SKM-1 (cell line): ENCODE data around the gene PODNL1.

ENCODE experiments used
- DNase-seq: peaks from one replicate; lab custom pipeline; 2025; ENCODE audit not compliant: unreplicated experiment; lab: John Stamatoyannopoulos, UW

PODNL1 gene

GRCh38 chr19:13899393-13899792, 38.8 kb downstream of the PODNL1 start:
- no peak for DNase-seq

- DNase-seq, result no peak
Measured at GRCh38 chr19:13896227-13896626, 42.0 kb downstream of the PODNL1 start.

- no peak for DNase-seq
Measured at GRCh38 chr19:13894552-13894951, 43.7 kb downstream of the PODNL1 start.

GRCh38 chr19:13892870-13893269, 45.3 kb downstream of the PODNL1 start:
- DNase-seq, result no peak

- no peak for DNase-seq
Measured at GRCh38 chr19:13890136-13890535, 48.1 kb downstream of the PODNL1 start.

- DNase-seq, result no peak
Measured at GRCh38 chr19:13888281-13888680, 49.9 kb downstream of the PODNL1 start.

- DNase-seq, result no peak
Measured at GRCh38 chr19:13887517-13887916, 50.7 kb downstream of the PODNL1 start.

GRCh38 chr19:13887018-13887436, 51.2 kb downstream of the PODNL1 start:
- DNase-seq, result no peak

GRCh38 chr19:13885826-13886365, 52.3 kb downstream of the PODNL1 start:
- no peak for DNase-seq

GRCh38 chr19:13884726-13885591, 53.3 kb downstream of the PODNL1 start:
- no peak for DNase-seq

- no peak for DNase-seq
Measured at GRCh38 chr19:13883516-13884064, 54.6 kb downstream of the PODNL1 start.

- no peak for DNase-seq
Measured at GRCh38 chr19:13882836-13883235, 55.4 kb downstream of the PODNL1 start.

- DNase-seq, result no peak
Measured at GRCh38 chr19:13882419-13882795, 55.8 kb downstream of the PODNL1 start.

GRCh38 chr19:13881692-13882418, 56.4 kb downstream of the PODNL1 start:
- DNase-seq, result peak; percentile 41

GRCh38 chr19:13881251-13881691, 56.9 kb downstream of the PODNL1 start:
- DNase-seq, result no peak
